GM18873 (cell line): ENCODE measurements around the gene IQCK.

ENCODE experiments used
- ATAC-seq: cut with Tn5 transposase; IDR thresholded peaks from one replicate; pipeline ENCODE4 v1.9.1; 2021; ENCODE audit warnings: mild to moderate bottlenecking, moderate library complexity, moderate number of reproducible peaks; ENCODE audit not compliant: unreplicated experiment, low FRiP score

IQCK gene

GRCh38 chr16:19853742-19854542 lies 135.9 kb downstream of the IQCK start:
- ATAC-seq, result no peak

- ATAC-seq, result no peak
Observed at GRCh38 chr16:19854543-19854876, 136.4 kb downstream of the IQCK start.

GRCh38 chr16:19856120-19856519 lies 138.0 kb downstream of the IQCK start:
- no peak for ATAC-seq

GRCh38 chr16:19857593-19858339 lies 139.7 kb downstream of the IQCK start:
- ATAC-seq, result no peak

GRCh38 chr16:19858340-19859018 lies 140.4 kb downstream of the IQCK start:
- ATAC-seq, result no peak

- ATAC-seq, result no peak
Observed at GRCh38 chr16:19859166-19859565, 141.1 kb downstream of the IQCK start.

- no peak for ATAC-seq
Observed at GRCh38 chr16:19859603-19860002, 141.5 kb downstream of the IQCK start.

GRCh38 chr16:19860166-19861041 lies 142.3 kb downstream of the IQCK start:
- no peak for ATAC-seq

GRCh38 chr16:19861133-19861532 lies 143.1 kb downstream of the IQCK start:
- ATAC-seq, result no peak

GRCh38 chr16:19861811-19862327 lies 143.8 kb downstream of the IQCK start:
- no peak for ATAC-seq

- ATAC-seq, result no peak
Observed at GRCh38 chr16:19863990-19864389, 145.9 kb downstream of the IQCK start.

- ATAC-seq, result no peak
Observed at GRCh38 chr16:19864566-19864965, 146.5 kb downstream of the IQCK start.

GRCh38 chr16:19868421-19868820 lies 150.3 kb downstream of the IQCK start:
- ATAC-seq, result no peak

- no peak for ATAC-seq
Observed at GRCh38 chr16:19871721-19872120, 153.7 kb downstream of the IQCK start.

- no peak for ATAC-seq
Observed at GRCh38 chr16:19872179-19872863, 154.2 kb downstream of the IQCK start.

GRCh38 chr16:19872935-19873334 lies 154.9 kb downstream of the IQCK start:
- ATAC-seq, result no peak

- no peak for ATAC-seq
Observed at GRCh38 chr16:19874026-19874425, 156.0 kb downstream of the IQCK start.

GRCh38 chr16:19874851-19875546 lies 156.9 kb downstream of the IQCK start:
- no peak for ATAC-seq

- ATAC-seq, result no peak
Observed at GRCh38 chr16:19875900-19876299, 157.8 kb downstream of the IQCK start.
